Activated CD4-positive, alpha-beta T cell treated with anti-CD3 and anti-CD28 coated beads, Interleukin-2, amount 50 U/mL, for 24 hours (primary cell): Measurements from ENCODE around the gene KNCN.
A peak's percentile ranks its signal among the peaks of the same experiment; 100 is the strongest.

Experiments
- DNase-seq, 2 donors: peaks; one replicate each; pipeline ENCODE4 v3.0.0-alpha.2; 2020; ENCODE audit warnings: low read depth in 1 of 2, low spot score in 1 of 2

The KNCN gene

DNA sequence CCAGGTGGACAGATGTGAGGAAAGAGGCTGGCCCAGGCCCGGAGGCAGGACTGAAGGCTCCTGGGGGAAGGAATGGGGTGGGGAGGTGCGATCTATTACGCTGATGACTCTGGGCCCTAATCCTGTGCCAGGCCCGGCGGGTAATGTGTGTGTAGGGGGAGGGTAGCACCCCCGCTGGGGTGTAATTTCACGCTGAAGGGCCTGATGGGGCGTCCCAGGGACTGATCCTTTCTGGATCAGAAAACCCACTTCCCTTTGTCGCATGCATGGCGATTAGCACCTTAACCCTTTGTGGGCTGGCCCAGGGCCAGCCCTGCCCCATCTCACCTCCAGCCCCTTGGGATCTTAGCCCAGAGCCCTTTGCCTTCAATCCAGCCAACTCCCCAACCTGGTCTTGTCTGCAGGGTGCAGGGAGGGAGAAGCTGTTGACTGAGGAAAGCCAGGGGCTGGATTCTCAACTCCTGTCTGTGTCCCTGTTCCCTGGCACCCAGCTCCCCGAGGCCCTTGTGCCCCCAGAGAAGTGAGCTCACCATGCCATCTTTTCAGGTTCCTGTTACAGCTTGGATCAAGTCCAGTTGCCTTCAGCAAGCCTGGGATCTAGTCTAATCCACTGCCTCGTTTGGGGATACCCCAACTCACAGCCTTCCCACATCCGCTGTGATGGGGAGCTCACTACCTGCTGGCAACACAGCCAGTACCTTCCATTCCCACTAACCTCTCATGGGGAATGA lies 26.0 kb downstream of the KNCN start:
- DNase-seq, result no peak

DNA sequence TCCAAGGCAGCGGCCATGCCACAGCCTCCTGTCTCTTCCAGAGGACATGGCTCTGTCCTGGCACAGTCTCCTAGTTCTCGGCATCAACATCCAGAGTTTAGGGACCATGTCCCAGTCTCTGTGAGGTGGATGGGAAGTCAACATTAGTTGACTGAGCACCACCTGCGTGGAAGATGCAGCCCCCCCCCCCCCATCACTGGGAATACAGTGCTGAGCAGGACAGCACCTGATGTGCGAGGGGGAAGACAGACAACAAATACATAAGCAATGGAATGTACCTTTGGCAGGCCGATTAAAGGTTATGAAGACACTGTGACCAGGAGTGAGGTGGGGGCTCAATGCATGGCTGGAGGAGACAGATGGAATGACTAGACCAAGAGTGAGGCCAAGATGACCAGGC lies 26.6 kb downstream of the KNCN start:
- no peak for DNase-seq

DNA sequence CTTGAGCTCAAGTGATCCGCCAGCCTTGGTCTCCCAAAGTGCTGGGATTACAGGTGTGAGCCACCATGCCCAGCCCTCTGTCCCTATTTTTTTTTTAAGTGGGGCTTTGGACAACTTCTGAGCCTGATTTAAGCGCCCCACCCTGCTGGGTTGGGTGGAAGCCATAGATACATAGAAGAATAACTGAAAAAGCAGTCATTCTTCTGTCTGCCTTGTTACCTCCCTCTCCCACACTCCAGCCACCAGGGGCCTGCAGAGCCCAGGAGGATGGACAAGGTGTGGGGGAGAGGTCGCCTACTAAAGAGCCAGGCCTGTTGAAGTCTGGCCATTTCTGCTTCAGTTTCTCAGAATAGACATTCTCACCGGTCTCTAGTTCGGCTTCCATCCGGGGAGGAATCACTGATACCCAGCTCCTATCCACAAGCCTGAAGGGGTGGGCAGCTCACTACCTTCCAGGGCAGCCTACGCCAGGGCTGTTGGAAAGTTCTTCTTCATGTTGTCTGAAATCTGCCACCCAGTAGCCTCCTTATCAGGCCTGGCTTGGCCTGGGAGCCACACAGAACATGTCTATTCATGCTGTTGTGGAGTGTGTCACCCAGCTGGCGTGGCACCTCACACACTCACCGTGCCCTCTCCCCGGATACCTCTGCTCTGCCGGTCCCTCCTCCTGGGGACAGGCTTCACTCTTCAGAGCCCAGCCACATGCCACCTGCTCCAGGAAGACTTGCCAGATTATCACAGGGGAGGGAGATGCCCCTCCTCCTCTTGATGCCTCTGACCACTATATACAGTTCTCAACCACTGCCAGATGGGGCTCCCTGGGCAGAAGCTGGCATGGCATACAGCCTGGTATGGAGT lies 27.7 kb downstream of the KNCN start:
- DNase-seq, result no peak

DNA sequence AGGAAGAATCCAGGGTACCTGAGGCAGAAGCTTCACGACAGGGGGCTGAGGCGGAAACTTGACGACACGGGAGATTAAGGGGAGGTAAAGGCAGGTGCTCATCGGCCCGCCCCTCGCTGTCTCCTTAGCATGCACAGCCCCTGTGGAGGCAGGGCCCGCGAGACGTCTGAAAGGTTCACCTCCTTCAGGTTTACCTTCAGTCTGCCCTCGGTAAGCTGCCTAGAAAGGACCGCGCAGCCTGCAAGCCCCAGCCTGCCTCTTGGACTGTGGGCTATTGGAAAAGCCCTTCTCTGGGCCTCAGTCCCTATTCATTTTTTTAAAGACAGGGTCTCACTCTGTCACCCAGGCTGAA lies 28.5 kb downstream of the KNCN start:
- no peak for DNase-seq

DNA sequence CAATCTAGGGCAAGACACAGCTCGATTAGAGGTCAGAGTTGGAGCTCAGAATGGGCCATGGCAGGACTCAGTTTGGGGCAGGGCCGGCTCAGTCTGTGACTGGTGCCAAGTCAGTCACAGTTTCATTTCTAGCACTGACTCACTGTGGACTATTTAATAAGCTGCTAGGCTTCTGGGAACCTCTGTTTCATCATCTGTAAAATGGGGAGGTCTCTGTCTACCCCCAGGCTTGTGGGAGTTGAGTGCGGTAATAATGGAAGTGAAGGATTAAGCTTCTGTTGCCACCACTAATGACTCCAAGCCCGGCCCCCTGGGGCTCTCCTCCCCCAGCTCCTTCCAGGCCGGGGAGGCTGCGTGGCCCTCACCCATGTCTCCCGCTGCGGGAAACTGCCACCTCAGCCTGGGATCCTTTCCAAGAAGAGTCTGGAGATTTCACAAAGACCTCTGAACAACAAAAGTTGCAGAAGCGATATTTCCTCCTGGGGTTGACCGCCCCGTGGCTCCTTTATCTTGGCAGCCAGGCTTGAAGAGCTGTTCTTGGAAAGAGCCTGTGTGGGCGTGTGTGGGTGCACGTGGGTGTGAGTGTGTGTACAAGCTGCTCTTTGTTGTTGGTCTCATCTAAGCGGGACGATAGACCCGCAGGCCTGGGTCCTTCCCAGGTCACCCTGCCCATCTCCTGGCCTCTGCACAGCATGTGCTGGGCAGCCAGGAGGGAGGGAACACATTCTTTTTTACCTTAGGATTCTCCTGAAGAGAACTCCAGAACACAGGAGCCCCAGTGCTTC lies 29.1 kb downstream of the KNCN start:
- DNase-seq, result peak in 1 of 2 donors; percentile 5

DNA sequence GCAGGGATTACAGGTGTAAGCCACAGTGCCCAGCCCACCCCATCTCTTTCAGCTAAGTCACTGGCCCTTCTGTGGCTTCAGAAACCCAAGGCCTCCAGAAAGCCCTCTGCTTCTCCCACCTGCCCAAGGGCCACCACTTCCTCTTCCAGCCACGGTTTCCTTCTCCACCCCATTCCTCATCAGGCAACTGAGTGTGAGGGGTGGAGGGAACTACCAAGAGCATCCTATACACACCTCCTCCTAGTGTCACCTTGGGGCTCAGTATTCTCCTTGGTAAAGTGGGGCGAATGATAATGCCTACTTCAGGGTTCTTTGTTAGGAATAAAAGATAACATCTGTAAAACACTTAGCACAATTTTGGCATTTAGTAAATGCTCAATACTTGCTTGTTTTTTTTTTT lies 30.0 kb downstream of the KNCN start:
- no peak for DNase-seq

DNA sequence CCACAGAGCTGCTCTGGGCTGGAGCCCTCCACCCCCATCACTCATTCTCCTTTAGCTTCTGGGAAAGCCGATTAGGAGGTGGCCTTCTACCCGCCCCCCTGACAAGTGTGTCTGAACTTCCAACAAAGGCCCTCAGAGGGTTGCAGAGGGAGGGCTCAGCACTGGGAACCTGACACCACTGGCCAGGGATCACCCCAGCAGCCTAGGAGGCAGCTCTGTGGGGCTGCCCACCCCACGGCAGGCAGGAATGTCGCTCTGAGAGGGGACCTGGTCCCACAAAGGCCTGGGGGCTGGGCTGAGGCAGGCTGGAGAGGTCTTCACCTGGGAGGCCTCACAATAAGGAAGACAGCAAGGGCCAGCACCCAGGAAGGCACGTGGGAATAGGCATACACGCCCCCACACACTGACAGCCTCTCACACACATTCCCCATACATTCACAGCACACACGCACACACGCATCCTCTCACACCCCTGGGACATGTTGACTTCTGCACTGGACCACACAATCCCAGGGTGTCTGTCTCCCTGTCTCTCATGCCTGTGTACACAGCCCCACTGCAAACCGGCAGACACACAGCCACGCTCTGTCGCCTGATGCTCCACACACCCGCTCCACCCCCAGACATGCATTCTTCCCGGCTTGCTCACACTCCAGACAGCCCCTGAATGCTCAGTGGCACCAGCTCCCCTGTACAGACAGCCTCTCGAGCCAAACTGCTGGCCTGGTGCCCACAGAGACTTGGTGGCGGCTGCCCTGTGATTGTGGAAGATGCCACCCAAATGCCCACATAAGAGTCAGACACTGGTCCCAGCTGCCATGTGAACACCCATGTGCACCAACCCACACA lies 31.2 kb downstream of the KNCN start:
- DNase-seq, result no peak

DNA sequence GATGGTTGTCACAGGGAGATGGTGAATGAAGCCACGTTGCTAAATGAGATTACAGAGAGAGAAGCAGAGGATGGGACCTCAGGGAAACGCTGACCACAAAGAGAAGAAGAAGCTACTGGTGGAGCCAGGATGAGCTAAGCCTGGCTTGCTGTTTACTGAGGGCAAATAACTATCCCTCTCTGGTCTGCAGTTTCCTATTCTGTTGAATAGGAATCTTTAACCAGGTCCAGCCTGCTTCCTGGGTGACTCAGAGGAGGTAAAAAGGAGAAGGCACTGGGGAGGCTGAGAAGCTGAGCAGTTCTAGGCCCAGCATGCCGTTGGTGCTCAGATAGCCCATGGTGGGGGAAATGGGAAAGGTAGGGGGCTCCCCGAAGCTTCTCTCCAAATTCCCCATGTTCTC lies 32.2 kb downstream of the KNCN start:
- no peak for DNase-seq

DNA sequence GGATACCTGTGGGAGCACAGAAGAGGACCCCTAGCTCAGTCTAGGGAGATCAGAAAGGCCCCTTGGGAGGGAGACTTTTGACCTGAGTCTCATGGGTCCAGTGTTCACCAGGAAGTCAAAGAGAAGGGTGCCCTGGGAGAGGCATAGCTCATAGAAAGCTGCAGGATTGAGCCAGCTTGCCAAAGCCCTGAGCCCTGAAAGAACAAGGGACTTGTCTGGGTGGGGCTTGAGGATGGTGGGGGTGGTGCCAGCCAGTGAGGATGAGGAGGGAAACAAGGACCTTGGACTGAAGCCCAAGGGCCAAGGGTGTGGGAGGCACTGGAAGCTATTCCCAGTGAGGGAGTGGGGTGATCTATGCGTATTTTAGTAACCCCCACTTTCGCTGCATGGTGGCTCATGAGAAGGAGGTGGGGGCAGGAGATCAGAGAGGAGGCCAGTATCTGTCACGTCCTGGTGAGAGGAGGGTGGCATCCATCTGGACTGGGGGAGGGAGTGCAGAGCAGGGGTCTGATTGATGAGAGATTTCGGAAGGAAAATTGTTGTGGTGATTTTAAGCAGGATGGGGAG lies 33.4 kb downstream of the KNCN start:
- DNase-seq, result no peak

DNA sequence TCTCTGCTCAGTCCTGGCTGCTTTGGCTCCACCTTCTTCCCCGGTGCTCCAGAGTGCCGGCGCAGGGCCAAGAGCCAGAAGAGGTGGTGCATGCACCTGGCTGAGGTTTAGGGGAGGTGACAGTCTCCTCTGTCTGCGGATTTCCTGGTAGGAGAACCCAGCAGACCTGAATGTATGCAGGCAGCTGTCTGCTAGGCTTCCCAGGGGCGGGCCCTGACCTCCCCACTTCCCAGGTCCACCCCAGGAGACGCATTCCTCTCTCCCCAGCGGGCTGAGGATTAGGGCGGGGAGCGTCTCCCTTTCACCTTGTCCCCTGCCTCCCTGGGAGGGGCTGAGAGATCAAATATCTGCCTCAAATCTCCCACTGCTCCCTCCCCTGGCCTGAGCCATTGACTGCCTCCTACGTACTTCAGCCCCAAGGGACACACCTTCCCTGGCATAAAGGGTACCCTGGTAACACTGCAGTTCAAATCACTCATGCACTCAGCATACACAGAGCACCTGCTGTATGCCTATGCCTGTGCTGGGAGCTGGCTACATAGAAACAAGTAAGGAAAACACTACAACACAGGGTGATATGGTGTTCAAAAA lies 34.3 kb downstream of the KNCN start:
- DNase-seq, result no peak

DNA sequence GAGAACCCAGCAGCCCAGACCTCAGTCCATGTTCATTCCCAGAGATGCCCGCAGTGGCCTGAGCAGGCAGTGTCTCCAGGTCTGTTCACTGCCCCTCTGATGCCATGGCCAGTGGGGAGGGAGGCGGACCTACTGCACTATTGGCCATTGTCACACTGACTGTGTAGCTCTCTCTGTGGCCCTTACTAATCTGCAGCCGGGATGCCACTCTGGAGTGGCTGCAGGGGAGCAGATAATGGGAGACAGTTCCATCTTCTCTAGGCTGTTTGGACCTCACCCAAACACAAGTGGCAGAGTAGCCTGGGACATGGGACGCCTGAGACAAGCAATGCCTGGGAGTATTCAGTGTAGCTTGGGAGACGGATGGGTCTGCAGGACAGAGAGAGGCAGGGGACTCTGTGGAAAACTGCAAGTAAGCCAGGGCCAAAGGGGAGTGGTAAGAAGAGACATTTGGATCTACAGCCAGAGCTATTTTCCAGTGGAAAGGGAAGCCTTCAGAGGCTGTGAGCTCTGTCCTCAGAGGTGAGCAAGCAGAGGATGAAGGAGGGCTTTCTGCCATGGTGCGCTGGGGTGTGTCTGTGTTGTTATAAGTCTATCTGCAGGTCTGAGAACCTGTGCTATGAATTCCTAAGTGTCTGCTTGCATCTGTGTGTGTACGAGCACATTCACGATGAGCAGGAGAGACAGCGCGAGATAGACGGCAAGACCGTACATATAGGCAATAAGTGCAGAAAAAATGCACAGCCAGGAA lies 35.1 kb downstream of the KNCN start:
- no peak for DNase-seq

DNA sequence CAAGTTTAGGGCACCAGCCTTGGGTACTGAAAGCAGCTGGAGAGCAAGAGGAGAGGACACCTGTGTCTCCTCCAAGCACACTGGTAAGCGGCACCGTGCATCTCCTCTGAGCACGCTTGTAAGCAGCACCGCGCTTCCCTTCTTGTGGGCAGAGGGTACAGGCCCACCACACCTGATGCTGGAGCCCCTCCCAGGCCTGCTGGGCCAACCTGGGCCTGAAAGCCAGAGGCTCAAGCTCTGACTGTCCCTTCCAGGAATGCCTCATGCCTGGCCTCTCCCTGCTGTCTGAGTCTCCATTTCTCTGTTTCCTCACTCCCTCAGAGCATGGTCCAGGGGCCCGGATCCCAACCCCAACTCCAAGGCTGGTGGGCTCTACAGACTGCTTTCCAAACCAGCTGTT lies 35.9 kb downstream of the KNCN start:
- DNase-seq, result no peak

DNA sequence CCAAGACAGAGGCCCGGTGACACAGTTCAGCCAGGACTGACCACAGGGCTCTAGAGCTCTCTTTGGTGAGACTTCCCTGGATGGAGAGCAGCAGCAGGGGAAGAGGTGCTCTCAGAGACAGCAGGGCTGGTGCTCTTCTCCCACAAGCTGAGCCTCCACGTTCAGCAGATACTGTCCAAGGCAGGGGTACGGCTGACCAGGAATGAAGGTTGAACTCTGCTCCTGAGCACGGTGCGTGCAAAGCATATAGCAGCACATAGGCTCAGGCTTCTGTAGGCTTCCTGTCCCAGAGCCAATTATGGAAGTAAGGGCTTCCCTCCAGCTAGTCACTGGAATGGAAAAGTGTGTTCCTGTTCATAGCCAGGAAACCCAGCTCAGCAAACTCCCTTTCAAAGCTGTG lies 37.9 kb downstream of the KNCN start:
- DNase-seq, result no peak

DNA sequence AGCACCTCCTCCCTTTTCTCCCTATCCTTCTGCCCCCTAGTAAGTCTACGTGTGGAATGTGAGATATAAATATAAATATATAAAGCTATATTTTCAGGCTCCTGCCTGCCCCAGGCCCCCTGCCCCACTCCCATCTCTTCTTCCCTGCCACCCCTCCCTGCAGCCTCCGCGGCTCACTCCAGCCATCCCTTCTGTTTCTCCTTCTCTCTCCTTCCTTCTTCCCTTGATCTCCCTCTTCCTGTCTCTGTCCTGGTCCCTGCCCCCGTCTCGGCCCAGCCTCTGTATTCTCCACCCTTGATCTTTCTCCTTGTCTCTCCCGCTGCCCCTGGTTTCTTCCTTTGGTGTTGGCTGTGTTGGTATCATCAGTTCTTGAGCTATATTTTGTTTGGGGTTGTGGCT lies 38.7 kb downstream of the KNCN start:
- no peak for DNase-seq

DNA sequence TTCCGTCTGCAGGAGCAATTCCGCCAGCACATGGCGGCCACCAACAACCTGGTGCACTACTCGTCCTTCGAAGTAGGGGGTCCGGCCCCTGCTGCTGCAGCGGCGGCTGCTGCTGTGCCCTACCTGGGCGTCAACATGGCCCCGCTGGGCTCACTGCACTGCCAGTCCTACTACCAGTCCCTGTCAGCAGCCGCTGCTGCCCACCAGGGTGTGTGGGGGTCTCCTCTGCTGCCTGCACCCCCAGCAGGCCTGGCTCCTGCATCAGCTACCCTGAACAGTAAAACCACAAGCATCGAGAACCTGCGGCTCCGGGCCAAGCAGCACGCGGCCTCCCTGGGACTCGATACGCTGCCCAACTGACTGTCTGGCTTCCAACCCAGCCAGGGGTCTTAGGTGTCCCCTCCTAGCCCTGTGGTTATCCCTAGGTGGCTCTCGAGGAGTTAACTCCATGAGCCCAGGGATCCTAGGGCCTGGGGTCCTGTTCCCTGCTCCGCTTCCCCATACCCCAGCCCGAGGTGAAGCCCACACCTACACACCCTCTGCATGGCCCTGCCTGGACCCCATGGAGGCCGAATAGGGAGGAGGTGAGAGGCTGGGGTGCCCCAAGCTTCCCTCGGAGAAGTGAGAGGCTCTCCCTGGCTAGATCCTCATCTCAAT lies 39.2 kb downstream of the KNCN start:
- no peak for DNase-seq

DNA sequence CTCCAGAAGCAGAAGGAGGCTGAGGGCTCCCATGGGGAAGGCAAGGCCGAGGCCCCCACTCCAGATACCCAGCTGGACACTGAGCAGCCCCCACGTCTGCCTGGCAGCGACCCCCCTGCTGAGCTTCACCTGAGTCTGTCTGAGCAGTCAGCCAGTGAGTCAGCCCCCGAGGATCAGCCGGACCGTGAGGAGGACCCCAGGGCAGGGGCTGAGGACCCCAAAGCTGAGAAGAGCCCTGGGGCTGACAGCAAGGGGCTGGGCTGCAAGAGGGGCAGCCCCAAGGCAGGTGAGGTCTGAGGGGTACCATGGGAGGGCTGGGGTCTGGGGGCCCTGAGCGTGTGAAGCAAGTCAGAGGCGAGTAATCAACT lies 40.5 kb downstream of the KNCN start:
- no peak for DNase-seq

DNA sequence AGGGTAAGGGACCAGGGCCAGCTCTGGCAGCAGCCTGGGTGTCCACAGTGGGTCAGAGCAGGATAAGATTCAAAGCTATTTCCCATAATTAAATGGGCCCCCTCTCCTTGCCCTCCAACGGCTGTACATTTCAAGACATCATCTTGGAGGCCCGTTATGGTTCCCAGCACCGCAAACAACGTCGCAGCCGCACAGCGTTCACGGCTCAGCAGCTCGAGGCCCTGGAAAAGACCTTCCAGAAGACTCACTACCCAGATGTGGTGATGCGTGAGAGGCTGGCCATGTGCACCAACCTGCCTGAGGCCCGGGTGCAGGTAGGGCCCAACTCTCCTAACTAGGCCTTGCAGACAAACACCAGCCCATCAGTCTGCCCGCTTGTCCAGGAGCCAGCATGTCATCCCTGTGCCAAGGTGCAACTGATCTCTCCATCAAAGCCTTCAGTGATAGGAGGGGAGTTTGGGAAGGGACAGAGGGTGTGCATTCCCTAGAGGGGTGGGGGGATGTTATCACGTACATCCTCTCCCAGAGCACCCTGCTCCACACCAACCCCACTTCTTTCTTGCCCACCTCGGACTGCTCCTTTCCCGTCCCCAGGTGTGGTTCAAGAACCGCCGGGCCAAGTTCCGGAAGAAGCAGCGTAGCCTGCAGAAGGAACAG lies 41.0 kb downstream of the KNCN start:
- no peak for DNase-seq

DNA sequence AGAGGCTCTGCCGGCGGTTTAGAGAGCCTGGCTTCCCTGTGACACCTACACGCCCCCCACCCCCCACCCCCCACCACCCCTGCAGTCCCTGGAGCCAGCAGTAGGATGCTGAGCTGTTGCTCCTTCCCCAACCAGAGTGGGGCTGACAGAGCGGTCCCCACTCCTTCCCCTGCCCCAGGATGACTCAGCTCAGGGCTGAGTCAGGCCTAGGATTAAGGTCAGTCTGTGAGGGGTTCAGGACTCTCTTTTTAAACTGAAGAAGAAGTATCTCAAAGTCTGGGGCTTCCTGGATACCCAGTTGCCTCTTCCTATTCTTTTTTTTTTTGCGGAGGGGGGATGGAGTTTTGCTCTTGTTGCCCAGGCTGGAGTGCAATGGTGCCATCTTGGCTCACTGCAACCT lies 42.7 kb downstream of the KNCN start:
- DNase-seq, result no peak
